Osteoblast (primary cell): Measurements from ENCODE around the gene CDC42BPA. TPM values are rescaled to one million over a fixed set of nuclear protein-coding genes. Genes with fewer than 3 reads are reported as not detected.
A peak's percentile ranks its signal among the peaks of the same experiment; 100 is the strongest.

Source experiments
- DNase-seq: peaks from one replicate; pipeline ENCODE4 v3.0.0; 2011; ENCODE audit warnings: low spot score, mixed read lengths; ENCODE audit not compliant: insufficient read length; ENCODE audit errors: missing footprints
- H2AFZ ChIP-seq: 2 replicates; pipeline ENCODE4 v1.6.0; 2011; ENCODE audit warnings: mild to moderate bottlenecking, low read length
- H3K27ac ChIP-seq: 2 replicates; pipeline ENCODE4 v1.5.1; 2011; ENCODE audit warnings: mild to moderate bottlenecking, low read depth, low read length, moderate library complexity
- H3K27me3 ChIP-seq: 2 replicates; pipeline ENCODE4 v1.6.0; 2012; ENCODE audit warnings: mild to moderate bottlenecking, control low read depth, inconsistent platforms, low read length, moderate library complexity; ENCODE audit not compliant: insufficient read depth
- H3K36me3 ChIP-seq: 2 replicates; pipeline ENCODE4 v1.5.1; 2011; ENCODE audit warnings: mild to moderate bottlenecking, low read length, control low read depth, moderate library complexity; ENCODE audit not compliant: insufficient read depth
- H3K4me1 ChIP-seq: 2 replicates; pipeline ENCODE4 v1.5.1; 2011; ENCODE audit warnings: mild to moderate bottlenecking, low read length, control low read depth, moderate library complexity; ENCODE audit not compliant: insufficient read depth
- H3K4me2 ChIP-seq: 2 replicates; pipeline ENCODE4 v1.6.0; 2011; ENCODE audit warnings: mild to moderate bottlenecking, low read length; ENCODE audit not compliant: insufficient read depth
- H3K4me3 ChIP-seq: fragments of 200-600 bp; sonication (generic); 3 replicates; pipeline ENCODE4 v1.5.1; 2012; ENCODE audit warnings: mild to moderate bottlenecking, low read length, inconsistent platforms; ENCODE audit not compliant: insufficient read depth
- H3K79me2 ChIP-seq: 2 replicates; pipeline ENCODE4 v1.6.0; 2012; ENCODE audit warnings: mild to moderate bottlenecking, low read length, control low read depth, inconsistent platforms; ENCODE audit not compliant: insufficient read depth
- H3K9me3 ChIP-seq: 2 replicates; pipeline ENCODE4 v1.5.1; 2011; ENCODE audit warnings: low read depth, low read length, control low read depth
- H4K20me1 ChIP-seq: 2 replicates; pipeline ENCODE4 v1.6.0; 2012; ENCODE audit warnings: mild to moderate bottlenecking, low read length, control low read depth; ENCODE audit not compliant: insufficient read depth
- CTCF ChIP-seq: IDR thresholded peaks from 2 replicates; pipeline ENCODE4 v1.5.1; 2011; ENCODE audit warnings: mild to moderate bottlenecking, low read depth, low read length, moderate library complexity; ENCODE audit errors: extremely low read depth
- total RNA-seq: library from RNA; depleted of rRNA; stranded (reverse); fragments of >200 nt; gene quantifications from 2 replicates; pipeline ENCODE4 v1.2.3, GENCODE V29; 2012

CDC42BPA gene
- total RNA-seq, 1 donor = 77.8 TPM

DNA sequence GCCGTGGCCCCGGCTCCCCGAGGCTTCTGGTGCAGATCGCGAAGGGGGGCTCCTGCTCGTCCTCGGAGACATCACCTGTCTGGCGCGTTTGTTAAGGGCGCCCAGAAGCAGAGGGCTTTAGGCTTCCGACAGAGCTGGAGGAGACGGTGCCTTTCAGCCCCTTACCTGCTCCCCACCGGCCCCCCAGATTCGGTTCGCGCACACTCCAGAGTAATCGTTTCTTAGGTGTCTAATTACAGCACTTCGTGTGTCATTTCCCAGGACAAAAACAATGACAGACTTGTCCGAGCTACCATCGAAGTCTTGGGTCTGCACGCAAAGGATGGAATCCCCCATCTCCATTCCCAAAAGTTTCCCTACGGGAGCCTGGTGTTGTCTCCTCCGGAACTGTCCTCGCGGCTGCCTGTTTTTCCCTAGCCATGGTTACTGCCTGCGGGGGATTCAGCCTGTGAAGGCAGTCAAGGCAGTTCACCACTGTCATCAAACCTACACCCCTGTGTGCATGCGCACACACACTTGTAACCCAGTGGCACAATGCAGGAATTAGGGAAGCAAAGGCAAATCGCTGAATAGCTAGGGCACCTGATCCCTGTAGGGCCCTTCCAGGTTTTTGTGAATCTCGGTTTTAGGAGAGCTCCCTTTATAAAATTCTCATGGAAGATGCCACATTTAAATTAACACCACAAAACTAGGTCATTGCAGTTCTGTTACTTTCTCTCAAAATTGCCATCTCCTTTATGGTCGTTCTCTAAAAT is 738 bp upstream of the CDC42BPA start:
- peak overlapping the region; percentile 95 for H2AFZ ChIP-seq
- no peak for TF ChIP-seq CTCF
- H3K4me1 ChIP-seq = peaks cover 5% of the 10 kb centered on the region
- H3K9me3 ChIP-seq = no peaks in the 10 kb centered on the region
- peaks cover 11% of the 10 kb centered on the region for H4K20me1 ChIP-seq
- peaks cover 35% of the 10 kb centered on the region for H3K79me2 ChIP-seq
- peak overlapping the region; percentile 92 for H3K4me2 ChIP-seq
- peak; percentile 94 for DNase-seq
- H3K36me3 ChIP-seq = no peaks in the 10 kb centered on the region
- peak overlapping the region; percentile 63 for H3K27ac ChIP-seq
- H3K4me3 ChIP-seq = peak overlapping the region; percentile 86
- H3K27me3 ChIP-seq = no peaks in the 10 kb centered on the region

GRCh38 chr1:227317523-227318015 is 723 bp downstream of the CDC42BPA start:
- Histone ChIP-seq H3K27ac (peak overlapping the region; percentile 65), H3K4me2 (peak overlapping the region; percentile 91), H3K4me1 (peaks cover 5% of the 10 kb centered on the region), H3K27me3 (no peaks in the 10 kb centered on the region), H3K79me2 (peaks cover 50% of the 10 kb centered on the region), H4K20me1 (peaks cover 13% of the 10 kb centered on the region), H3K9me3 (no peaks in the 10 kb centered on the region), H2AFZ (peak overlapping the region; percentile 87), H3K4me3 (peak overlapping the region; percentile 86), H3K36me3 (no peaks in the 10 kb centered on the region)
- TF ChIP-seq CTCF = peak; percentile 15
- peak; percentile 92 for DNase-seq

GRCh38 chr1:227317011-227317451 is 1.3 kb downstream of the CDC42BPA start:
- Histone ChIP-seq H3K79me2 (peaks cover 55% of the 10 kb centered on the region), H3K4me3 (peak overlapping the region; percentile 86), H3K9me3 (no peaks in the 10 kb centered on the region), H3K4me1 (peaks cover 5% of the 10 kb centered on the region), H2AFZ (no peak overlapping the region), H4K20me1 (peaks cover 15% of the 10 kb centered on the region), H3K4me2 (peak overlapping the region; percentile 91), H3K36me3 (no peaks in the 10 kb centered on the region), H3K27me3 (no peaks in the 10 kb centered on the region), H3K27ac (peak overlapping the region; percentile 47)
- peak; percentile 85 for DNase-seq
- TF ChIP-seq CTCF = no peak

DNA sequence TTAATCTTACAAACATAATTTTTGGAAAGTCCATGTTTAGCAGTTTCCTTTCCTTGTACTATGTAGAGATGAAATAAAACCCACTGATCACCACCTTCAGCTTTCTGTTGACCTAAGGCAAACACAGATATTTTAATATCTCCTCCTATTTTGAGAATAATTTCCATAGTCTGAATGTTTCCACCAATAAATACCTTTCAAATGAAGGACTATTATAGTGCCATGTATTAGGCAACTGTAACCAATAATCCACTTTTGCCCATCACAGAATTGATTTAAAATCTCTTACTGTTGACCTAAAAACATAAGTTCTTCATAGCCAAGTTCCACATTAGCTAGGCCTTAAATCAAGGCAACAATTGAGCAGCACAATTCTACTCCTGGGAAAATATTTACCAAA is 1.8 kb downstream of the CDC42BPA start:
- no peaks in the 10 kb centered on the region for H3K27me3 ChIP-seq
- peaks cover 61% of the 10 kb centered on the region for H3K79me2 ChIP-seq
- peak; percentile 21 for DNase-seq
- H3K4me1 ChIP-seq = peaks cover 5% of the 10 kb centered on the region
- TF ChIP-seq CTCF = no peak
- H3K4me2 ChIP-seq = peak overlapping the region; percentile 91
- peak overlapping the region; percentile 86 for H3K4me3 ChIP-seq
- no peak overlapping the region for H2AFZ ChIP-seq
- no peaks in the 10 kb centered on the region for H3K36me3 ChIP-seq
- H4K20me1 ChIP-seq = peaks cover 15% of the 10 kb centered on the region
- no peaks in the 10 kb centered on the region for H3K9me3 ChIP-seq
- peak overlapping the region; percentile 47 for H3K27ac ChIP-seq
